ENCODE measurements around the gene PER2. TPM values are rescaled to one million over a fixed set of nuclear protein-coding genes. Genes with fewer than 3 reads are reported as not detected.
A peak's percentile ranks its signal among the peaks of the same experiment; 100 is the strongest.

Gene PER2
- total and polyA plus RNA-seq, 12 donors: 1.4 to 19.0 (median 7.1) TPM

DNA sequence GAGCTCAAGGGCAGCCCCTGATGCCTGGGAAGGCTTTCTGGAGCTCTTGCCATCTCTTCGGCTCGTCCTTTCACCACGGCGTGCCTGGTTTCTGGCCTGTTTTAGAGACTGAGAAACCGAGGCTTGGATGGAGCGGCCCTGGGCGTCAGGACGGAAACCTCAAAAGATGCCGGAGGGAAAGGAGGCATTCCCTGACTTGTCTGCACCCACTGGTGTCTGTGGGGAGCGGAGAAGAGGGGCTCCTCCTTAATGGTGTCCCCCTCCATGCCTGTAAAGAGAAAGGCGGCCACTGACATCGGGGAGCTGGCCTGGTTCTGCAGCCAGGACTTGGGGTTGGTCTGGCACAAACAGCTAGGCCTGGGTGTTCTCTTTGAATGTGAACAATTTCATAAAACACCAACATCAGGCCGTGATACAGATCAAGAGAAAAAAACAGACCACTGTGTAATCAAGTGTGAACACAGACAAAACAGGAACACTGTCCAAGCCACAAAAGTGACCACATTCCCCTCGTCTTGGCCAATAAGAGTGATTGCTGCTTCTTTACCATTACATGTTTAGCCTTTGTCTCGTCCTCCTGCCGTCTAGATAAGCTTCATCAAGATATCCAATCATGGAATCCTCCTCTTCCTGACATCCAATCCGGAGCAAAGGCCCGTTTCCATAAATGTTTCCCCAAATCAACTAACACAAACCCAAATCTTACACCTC lies 84.3 kb downstream of the PER2 start:
- 60 to 61% methylated on average over 18 of the region's 18 CpGs for WGBS, 2 donors
- TF ChIP-seq, protein P1, sequence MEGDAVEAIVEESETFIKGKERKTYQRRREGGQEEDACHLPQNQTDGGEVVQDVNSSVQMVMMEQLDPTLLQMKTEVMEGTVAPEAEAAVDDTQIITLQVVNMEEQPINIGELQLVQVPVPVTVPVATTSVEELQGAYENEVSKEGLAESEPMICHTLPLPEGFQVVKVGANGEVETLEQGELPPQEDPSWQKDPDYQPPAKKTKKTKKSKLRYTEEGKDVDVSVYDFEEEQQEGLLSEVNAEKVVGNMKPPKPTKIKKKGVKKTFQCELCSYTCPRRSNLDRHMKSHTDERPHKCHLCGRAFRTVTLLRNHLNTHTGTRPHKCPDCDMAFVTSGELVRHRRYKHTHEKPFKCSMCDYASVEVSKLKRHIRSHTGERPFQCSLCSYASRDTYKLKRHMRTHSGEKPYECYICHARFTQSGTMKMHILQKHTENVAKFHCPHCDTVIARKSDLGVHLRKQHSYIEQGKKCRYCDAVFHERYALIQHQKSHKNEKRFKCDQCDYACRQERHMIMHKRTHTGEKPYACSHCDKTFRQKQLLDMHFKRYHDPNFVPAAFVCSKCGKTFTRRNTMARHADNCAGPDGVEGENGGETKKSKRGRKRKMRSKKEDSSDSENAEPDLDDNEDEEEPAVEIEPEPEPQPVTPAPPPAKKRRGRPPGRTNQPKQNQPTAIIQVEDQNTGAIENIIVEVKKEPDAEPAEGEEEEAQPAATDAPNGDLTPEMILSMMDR (IDR thresholded peaks at IDR 0.05): no peak
- peak overlapping the region; percentile 9 to 99 (median 92) for H3K27ac ChIP-seq
- H3K4me1 ChIP-seq: peaks cover 9 to 41% (median 29%) of the 10 kb centered on the region in 9 donors
- H3K36me3 ChIP-seq: no peaks in the 10 kb centered on the region
- DNase-seq (no peak), ATAC-seq (peak in 5 of 8 donors; percentile 1 to 33 (median 10))
- peak overlapping the region in 9 of 10 donors; percentile 31 to 81 (median 71) for H3K4me3 ChIP-seq
- intact Hi-C loops (cut with DNase I): no loop called here
- H3K27me3 ChIP-seq: no peaks in the 10 kb centered on the region
- H3K9me3 ChIP-seq: no peaks in the 10 kb centered on the region

DNA sequence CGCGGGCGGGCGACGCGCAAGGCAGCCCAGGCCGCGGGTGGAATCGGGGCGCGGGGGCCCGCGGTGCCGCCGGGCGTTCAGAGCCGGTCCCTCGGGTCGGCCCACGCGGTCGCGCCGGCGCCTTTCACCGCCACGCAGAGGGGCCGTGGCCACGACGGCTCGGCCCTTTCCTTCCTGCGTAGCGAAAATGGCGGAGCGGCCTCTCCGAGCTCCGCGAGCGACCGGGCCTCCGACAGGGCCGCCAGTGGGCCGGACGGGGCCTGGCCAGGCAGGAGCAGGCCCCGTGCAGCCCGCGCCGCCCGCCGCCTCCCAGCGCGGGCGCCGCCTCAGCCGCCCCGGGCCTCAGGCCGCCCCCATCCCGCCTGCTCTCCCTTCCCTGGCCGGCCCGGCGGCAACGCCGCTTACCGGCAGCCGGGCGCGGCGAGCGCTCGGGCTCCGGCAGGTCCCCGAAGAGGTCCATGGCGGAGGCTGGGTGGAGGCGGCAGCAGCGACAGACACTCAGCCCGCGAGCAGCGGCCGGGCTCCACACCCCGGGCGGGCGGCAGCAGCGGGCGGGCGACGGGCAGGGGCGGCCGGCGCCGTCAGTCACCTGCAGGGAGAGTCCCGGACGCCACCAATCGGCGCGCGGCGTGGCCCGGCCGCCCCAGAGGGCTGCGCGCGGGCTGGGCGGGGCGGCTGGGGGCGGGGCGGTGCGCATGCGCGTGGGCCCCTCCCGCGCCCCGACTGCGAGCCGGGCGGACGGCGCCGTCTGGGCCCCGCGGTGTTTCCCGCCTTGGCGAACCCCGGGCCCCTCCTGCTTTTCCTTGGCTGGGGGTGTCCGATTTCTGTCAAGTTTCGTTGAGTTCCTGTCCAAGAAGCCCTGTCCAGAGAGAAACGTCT lies 85.1 kb downstream of the PER2 start, which contains the start of gene ILKAP:
TSS of gene ILKAP (minus strand) at position 602 of the 879 bp plus-strand sequence. CDS start at position 460, 142 bp downstream.
- H3K4me3 ChIP-seq: peak within 1 kb of the TSS; percentile 33 to 81 (median 72)
- H3K4me1 ChIP-seq: peaks cover 9 to 46% (median 30%) of the 10 kb centered on the region in 9 donors
- intact Hi-C loops (cut with DNase I): no loop called here
- no peaks in the 10 kb centered on the region for H3K27me3 ChIP-seq
- H3K9me3 ChIP-seq: no peaks in the 10 kb centered on the region
- TF ChIP-seq, protein P1 (IDR thresholded peaks at IDR 0.05): no peak
- peak; percentile 98 to 99 (median 98) for ATAC-seq
- WGBS, 2 donors: 0 to 1% methylated on average over 78 to 126 of the region's 126 CpGs
- no peaks in the 10 kb centered on the region for H3K36me3 ChIP-seq
- DNase-seq: peak; percentile 87 to 92
- H3K27ac ChIP-seq: peak within 1 kb of the TSS; percentile 78 to 99 (median 92)

DNA sequence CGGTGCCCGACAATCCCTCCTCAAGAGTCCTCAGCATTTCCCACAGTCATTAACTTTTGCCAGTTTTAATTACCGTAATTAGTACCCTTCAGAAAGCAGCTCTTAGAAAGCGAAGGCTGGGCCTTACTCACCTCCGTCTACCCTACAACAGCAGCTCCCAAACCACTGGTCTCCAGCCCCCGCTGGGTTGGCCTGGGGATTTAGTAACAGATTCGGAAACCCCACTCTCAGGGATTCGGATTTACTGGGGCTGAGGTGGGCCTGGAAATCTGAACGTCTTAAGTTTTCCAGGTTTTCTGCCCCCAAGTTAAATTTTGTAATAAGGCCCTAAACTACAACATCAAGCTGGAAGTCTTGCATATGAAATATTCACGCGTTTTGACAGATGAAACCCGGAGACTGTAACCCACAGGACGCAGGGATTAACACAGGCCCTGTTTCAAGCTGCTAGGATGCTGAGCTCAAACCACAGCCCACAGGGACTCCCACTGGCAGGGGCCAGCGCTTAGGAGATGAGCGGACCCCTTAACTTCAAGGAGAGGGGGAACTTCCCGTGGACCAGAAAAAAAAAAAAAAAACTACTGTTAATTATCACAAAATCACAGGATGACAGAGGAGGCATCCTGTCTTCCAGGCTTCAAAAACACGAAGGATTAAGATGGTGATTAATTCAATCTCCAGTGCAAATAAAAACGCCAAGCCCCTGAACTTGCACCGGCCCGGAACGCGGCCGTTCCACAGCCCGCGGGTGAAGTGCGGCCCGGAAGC lies 85.9 kb downstream of the PER2 start:
- H3K27ac ChIP-seq: peak overlapping the region; percentile 78 to 99 (median 92)

More for the DNA sequence above, 85.9 kb downstream of the PER2 start:
- ATAC-seq (no peak), DNase-seq (no peak)
- Histone ChIP-seq H3K4me3 (peak overlapping the region; percentile 33 to 81 (median 72)), H3K27me3 (no peaks in the 10 kb centered on the region), H3K36me3 (no peaks in the 10 kb centered on the region), H3K4me1 (peaks cover 9 to 46% (median 38%) of the 10 kb centered on the region in 9 donors), H3K9me3 (no peaks in the 10 kb centered on the region)
- 9 to 11% methylated on average over 27 of the region's 27 CpGs for WGBS, 2 donors
- intact Hi-C loops (cut with DNase I): no loop called here
- TF ChIP-seq, protein P1 (IDR thresholded peaks at IDR 0.05): no peak

Other genes with a start within 250 kb of the PER2 start
- 10 to 100 TPM in 7 of 10 donors, 1 to 10 TPM in 3; 8.3 to 14.5 (median 11.4) TPM for gene SCLY, start 227.6 kb downstream of the PER2 start, total RNA-seq
- gene SCLY, start 227.6 kb downstream of the PER2 start, polyA plus RNA-seq: 10 to 100 TPM in 1 of 2 donors, 1 to 10 TPM in 1; 8.7 to 13.5 TPM
- 1 to 10 TPM in 1 of 10 donors, under 1 TPM in 7, not detected in 2; 0.10 to 1.7 (median 0.38) TPM for gene ESPNL, start 188.3 kb downstream of the PER2 start, total RNA-seq
- gene ESPNL, start 188.3 kb downstream of the PER2 start, polyA plus RNA-seq: under 1 TPM; 0.01 to 0.29 TPM
- gene KLHL30, start 149.9 kb downstream of the PER2 start, total RNA-seq: 10 to 100 TPM; 18.9 to 30.1 (median 26.7) TPM
- 1 to 10 TPM; 3.0 to 9.8 TPM for gene KLHL30, start 149.9 kb downstream of the PER2 start, polyA plus RNA-seq
- 1 to 10 TPM in 1 of 10 donors, under 1 TPM in 3, not detected in 6; 0.11 to 1.3 (median 0.60) TPM for gene ERFE, start 129.6 kb downstream of the PER2 start, total RNA-seq
- under 1 TPM in 1 of 2 donors, not detected in 1; 0.68 TPM for gene ERFE, start 129.6 kb downstream of the PER2 start, polyA plus RNA-seq
- 10 to 100 TPM; 19.6 to 31.0 (median 24.2) TPM for gene ILKAP, start 84.9 kb downstream of the PER2 start, total RNA-seq
- 10 to 100 TPM; 38.0 to 83.9 TPM for gene ILKAP, start 84.9 kb downstream of the PER2 start, polyA plus RNA-seq
- 1 to 10 TPM; 1.1 to 3.9 (median 1.9) TPM for gene HES6, start 48.6 kb downstream of the PER2 start, total RNA-seq
- gene HES6, start 48.6 kb downstream of the PER2 start, polyA plus RNA-seq: 1 to 10 TPM; 3.9 to 6.9 TPM
- gene TRAF3IP1, start 31.9 kb upstream of the PER2 start, total RNA-seq: 10 to 100 TPM in 6 of 10 donors, 1 to 10 TPM in 4; 8.3 to 20.4 (median 12.5) TPM
- gene TRAF3IP1, start 31.9 kb upstream of the PER2 start, polyA plus RNA-seq: 1 to 10 TPM; 4.0 to 6.2 TPM
- gene ASB1, start 138.3 kb upstream of the PER2 start, total RNA-seq: 10 to 100 TPM; 31.4 to 61.5 (median 51.2) TPM
- 10 to 100 TPM; 32.0 to 41.9 TPM for gene ASB1, start 138.3 kb upstream of the PER2 start, polyA plus RNA-seq